Psoas muscle (tissue), 8 donors: Measurements from ENCODE around the gene ABCC3. TPM values are rescaled to one million over a fixed set of nuclear protein-coding genes. Genes with fewer than 3 reads are reported as not detected.
"Not testable (repeated sequence)": the region's sequence is repeated elsewhere in the genome, so short reads cannot be mapped to it uniquely, and the experiment has no call there.

ENCODE experiments used
- ATAC-seq, 4 donors: fragments of 200-7000 bp; cut with Tn5 transposase; one replicate each; pipeline ENCODE4 v1.9.1; 2020; ENCODE audit warnings: moderate library complexity in 3 of 4, mild to moderate bottlenecking in 2 of 4
- DNase-seq, 2 donors: peaks; one replicate each; pipeline ENCODE4 v3.0.0-alpha.2; 2020
- H3K27ac ChIP-seq: fragments of 200-600 bp; one replicate; pipeline ENCODE4 v1.8.0; 2022
- H3K27me3 ChIP-seq, 3 donors: fragments of 200-600 bp in 1 of 3; one replicate each; pipeline versions ENCODE4 v1.6.1 to v1.8.0; 2013 to 2022; ENCODE audit warnings: low read length in 2 of 3, mild to moderate bottlenecking in 2 of 3, moderate library complexity in 1 of 3; ENCODE audit not compliant: insufficient read depth in 3 of 3
- H3K36me3 ChIP-seq, 2 donors: fragments of 200-600 bp in 1 of 2; one replicate each; pipeline versions ENCODE4 v1.6.1 to v1.8.0; 2013 to 2022; ENCODE audit warnings: low read depth in 1 of 2, mild to moderate bottlenecking in 1 of 2, moderate library complexity in 1 of 2; ENCODE audit not compliant: insufficient read depth in 1 of 2
- H3K4me1 ChIP-seq: fragments of 200-600 bp; one replicate; pipeline ENCODE4 v1.8.0; 2022
- H3K4me3 ChIP-seq: fragments of 200-600 bp; one replicate; pipeline ENCODE4 v1.8.0; 2022; ENCODE audit warnings: mild to moderate bottlenecking
- H3K9me3 ChIP-seq: fragments of 200-600 bp; one replicate; pipeline ENCODE4 v1.8.0; 2022
- CTCF ChIP-seq: fragments of 200-600 bp; IDR thresholded peaks from one replicate; pipeline ENCODE4 v1.8.0; 2022; ENCODE audit warnings: antibody characterized with exemption
- WGBS, 3 donors: extraction: QIAGEN DNeasy Blood & Tissue Kit; methylation state at CpG; one replicate each; pipeline versions ENCODE4 v1.1.6 to v1.1.7; 2013; 5-methylcytosine and 5-hydroxymethylcytosine counted together
- intact Hi-C, 2 donors: fragments of 100-400 bp; cut with DNase I; formaldehyde crosslinking; loops; one replicate each; pipeline versions ENCODE4 v1.11.0 to v1.14.2; 2022
- polyA plus RNA-seq, 3 donors: library from polyadenylated mRNA; stranded (reverse); fragments of 200-250 nt; gene quantifications; one replicate each; pipeline ENCODE4 v1.2.3, GENCODE V29; 2013
- total RNA-seq, 4 donors: library from RNA; stranded (reverse); fragmentation: NEBNext Ultra II Directional in 2 of 4; extraction: Animal tissue kit (Norgen Biotek cat#: 25700) in 2 of 4; gene quantifications; one replicate each; pipeline versions ENCODE4 v1.2.1 to v1.2.4, GENCODE V29; 2021 to 2023
- donor health status: healthy with polysubstance abuse.
- donor health status: DM: no; HTN: no; CAD: no; lungs with moderate emphysema.
- donor health status: Bipolar disorder and iron deficiency.
- donor health status: healthy.
- donor health status: DM: yes; HTN: yes; CAD: no.
- donor health status: DM: no; HTN: no; CAD: no.
- donor health status: DM: no; HTN: no; CAD: no.
- donor health status: DM: yes; HTN: yes; CAD: no.

ABCC3 gene
- total and polyA plus RNA-seq, 7 donors = 0.36 to 1.6 (median 0.61) TPM

DNA sequence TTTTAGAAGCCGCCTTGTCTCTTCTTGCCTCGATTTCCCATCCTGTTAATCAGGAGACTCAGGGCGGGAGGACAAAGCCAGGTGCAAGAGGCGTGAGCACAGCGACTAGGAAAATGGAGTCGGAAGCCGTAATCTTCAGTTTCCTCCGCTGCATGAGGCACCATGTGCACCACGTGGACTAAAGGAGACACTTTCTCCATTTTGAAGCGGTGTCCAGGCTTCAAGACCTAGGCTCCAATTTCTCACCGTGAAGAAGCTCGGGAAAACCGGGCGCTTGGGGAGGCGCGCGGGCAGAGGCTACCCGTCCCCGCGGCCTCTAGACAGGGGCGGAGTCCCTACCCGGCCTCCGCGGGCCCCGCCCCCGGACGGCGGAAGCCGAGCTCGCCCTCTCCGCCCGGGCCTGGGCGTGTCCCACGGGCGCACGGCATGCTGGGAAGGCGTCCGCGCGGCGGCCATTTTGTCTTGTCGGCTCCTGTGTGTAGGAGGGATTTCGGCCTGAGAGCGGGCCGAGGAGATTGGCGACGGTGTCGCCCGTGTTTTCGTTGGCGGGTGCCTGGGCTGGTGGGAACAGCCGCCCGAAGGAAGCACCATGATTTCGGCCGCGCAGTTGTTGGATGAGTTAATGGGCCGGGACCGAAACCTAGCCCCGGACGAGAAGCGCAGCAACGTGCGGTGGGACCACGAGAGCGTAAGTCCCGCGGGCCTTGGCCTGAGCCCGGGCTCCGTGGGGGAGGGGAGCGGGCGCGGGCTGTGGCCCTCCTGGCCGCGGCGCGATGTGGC is 84.7 kb downstream of the ABCC3 start, which contains the start of gene LUC7L3:
TSS of gene LUC7L3 (plus strand) at position 460 of the 780 bp plus-strand sequence. CDS start at position 590, 130 bp downstream.
- peak within 1 kb of the TSS; percentile 98 for H3K27ac ChIP-seq
- ATAC-seq (peak; percentile 98 to 99 (median 98)), DNase-seq (peak; percentile 96)
- TF ChIP-seq CTCF = no peak
- no peaks in the 10 kb centered on the region for H3K27me3 ChIP-seq
- WGBS, 3 donors = 1 to 2% (median 1%) methylated on average over 75 to 76 of the region's 76 CpGs
- no peaks in the 10 kb centered on the region for H3K36me3 ChIP-seq
- intact Hi-C loops = no loop called here
- no peaks in the 10 kb centered on the region for H3K9me3 ChIP-seq
- peak within 1 kb of the TSS; percentile 92 for H3K4me3 ChIP-seq
- peaks cover 35% of the 10 kb centered on the region for H3K4me1 ChIP-seq

GRCh38 chr17:50719924-50720794 is 85.5 kb downstream of the ABCC3 start:
- no peaks in the 10 kb centered on the region for H3K9me3 ChIP-seq
- H3K4me3 ChIP-seq = peak overlapping the region; percentile 92
- no peaks in the 10 kb centered on the region for H3K27me3 ChIP-seq
- no peak for TF ChIP-seq CTCF
- H3K4me1 ChIP-seq = peaks cover 41% of the 10 kb centered on the region
- peak overlapping the region; percentile 98 for H3K27ac ChIP-seq
- intact Hi-C loops = no loop called here
- DNase-seq = no peak
- WGBS, 3 donors = 0 to 1% (median 0%) methylated on average over 25 of the region's 25 CpGs
- ATAC-seq = no peak
- peaks cover 0 to 2% of the 10 kb centered on the region in 2 donors for H3K36me3 ChIP-seq

- no peak for TF ChIP-seq CTCF
- no peaks in the 10 kb centered on the region for H3K27me3 ChIP-seq
- DNase-seq (no peak), ATAC-seq (no peak)
- H3K4me1 ChIP-seq = peaks cover 54% of the 10 kb centered on the region
- H3K36me3 ChIP-seq = peaks cover 0 to 2% of the 10 kb centered on the region in 2 donors
- no peaks in the 10 kb centered on the region for H3K9me3 ChIP-seq
- peak overlapping the region; percentile 98 for H3K27ac ChIP-seq
- intact Hi-C loops = no loop called here
- H3K4me3 ChIP-seq = peak overlapping the region; percentile 92
- 7 to 9% (median 8%) methylated on average over 7 of the region's 7 CpGs for WGBS, 3 donors
Measured at GRCh38 chr17:50721194-50722010, 86.7 kb downstream of the ABCC3 start.

GRCh38 chr17:50722746-50723145 is 88.1 kb downstream of the ABCC3 start:
- ATAC-seq = no peak
- H3K36me3 ChIP-seq = peaks cover 0 to 2% of the 10 kb centered on the region in 2 donors
- no peak overlapping the region for H3K27ac ChIP-seq
- no peaks in the 10 kb centered on the region for H3K27me3 ChIP-seq
- DNase-seq = no peak
- no peak for TF ChIP-seq CTCF
- H3K4me3 ChIP-seq = peak overlapping the region; percentile 92
- H3K4me1 ChIP-seq = peaks cover 64% of the 10 kb centered on the region
- intact Hi-C loops = no loop called here
- 30 to 38% (median 34%) methylated on average over 3 of the region's 3 CpGs for WGBS, 3 donors
- H3K9me3 ChIP-seq = no peaks in the 10 kb centered on the region

DNA sequence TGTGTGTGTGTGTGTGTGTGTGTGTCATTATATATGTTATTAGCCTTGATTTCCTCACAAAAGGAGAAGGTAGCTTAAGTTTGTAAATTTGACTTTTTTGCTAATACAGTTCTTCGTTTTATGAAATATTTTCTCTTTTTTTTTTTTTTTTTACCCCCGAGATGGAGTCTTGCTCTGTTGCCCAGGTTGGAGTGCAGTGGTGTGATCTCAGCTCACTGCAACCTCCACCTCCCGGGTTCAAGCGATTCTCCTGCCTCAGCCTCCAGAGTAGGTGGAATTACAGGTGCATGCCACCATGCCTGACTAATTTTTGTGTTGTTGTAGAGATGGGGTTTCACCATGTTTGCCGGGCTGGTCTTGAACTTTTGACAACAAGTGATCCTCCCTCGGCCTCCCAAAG is 89.9 kb downstream of the ABCC3 start:
- intact Hi-C loops = not testable (repeated sequence)

More for the DNA sequence above, 89.9 kb downstream of the ABCC3 start:
- H3K36me3 ChIP-seq, DNase-seq, ATAC-seq, H3K27ac ChIP-seq, H3K27me3 ChIP-seq, H3K4me3 ChIP-seq, H3K9me3 ChIP-seq: not testable (repeated sequence)
- WGBS, 3 donors = 90 to 97% (median 90%) methylated on average over 6 of the region's 6 CpGs
- peaks cover 78% of the 10 kb centered on the region for H3K4me1 ChIP-seq
